ENCODE data around the gene UCMA. TPM values are rescaled to one million over a fixed set of nuclear protein-coding genes. Genes with fewer than 3 reads are reported as not detected.

Gene UCMA
- total RNA-seq, 6 donors from 2014 or later: not detected

- TF ChIP-seq POLR2A (IDR thresholded peaks at IDR 0.05): no peak
- peak in 1 of 6 experiments; percentile 9 for TF ChIP-seq CTCF (IDR thresholded peaks at IDR 0.05)
- H3K27ac ChIP-seq: no peak overlapping the region
- H3K4me1 ChIP-seq: no peaks in the 10 kb centered on the region
- 71 to 73% methylated on average over 12 of the region's 12 CpGs for WGBS, 2 donors
- ATAC-seq (ENCODE audit: low FRiP score in 2 of 2) (no peak), DNase-seq (no peak)
- H3K4me3 ChIP-seq: no peak overlapping the region
- H3K36me3 ChIP-seq: no peaks in the 10 kb centered on the region
- H3K27me3 ChIP-seq: no peaks in the 10 kb centered on the region
- H3K9me3 ChIP-seq: no peaks in the 10 kb centered on the region
Measured at GRCh38 chr10:13219685-13220670, 14.2 kb downstream of the UCMA start.

- Histone ChIP-seq H3K9me3 (no peaks in the 10 kb centered on the region), H3K4me1 (no peaks in the 10 kb centered on the region), H3K4me3 (no peak overlapping the region), H3K36me3 (no peaks in the 10 kb centered on the region), H3K27ac (no peak overlapping the region), H3K27me3 (no peaks in the 10 kb centered on the region)
- TF ChIP-seq CTCF (IDR thresholded peaks at IDR 0.05): no peak
- TF ChIP-seq POLR2A (IDR thresholded peaks at IDR 0.05): no peak
- TF ChIP-seq POLR2AphosphoS5 (IDR thresholded peaks at IDR 0.05): no peak
- no peak for TF ChIP-seq EP300 (IDR thresholded peaks at IDR 0.05)
- ATAC-seq (ENCODE audit: low FRiP score in 2 of 2) (no peak), DNase-seq (no peak)
- 93 to 96% methylated on average over 4 of the region's 4 CpGs for WGBS, 2 donors
Measured at GRCh38 chr10:13218878-13219277, 15.3 kb downstream of the UCMA start.

GRCh38 chr10:13213163-13213562 lies 21.0 kb downstream of the UCMA start:
- Histone ChIP-seq H3K9me3 (no peaks in the 10 kb centered on the region), H3K4me1 (no peaks in the 10 kb centered on the region), H3K4me3 (no peak overlapping the region), H3K27me3 (no peaks in the 10 kb centered on the region), H3K27ac (no peak overlapping the region), H3K36me3 (no peaks in the 10 kb centered on the region)
- no peak for ATAC-seq (ENCODE audit: low FRiP score in 2 of 2)
- TF ChIP-seq CTCF (IDR thresholded peaks at IDR 0.05): no peak
- TF ChIP-seq POLR2A (IDR thresholded peaks at IDR 0.05): no peak
- TF ChIP-seq EP300 (IDR thresholded peaks at IDR 0.05): no peak
- TF ChIP-seq POLR2AphosphoS5 (IDR thresholded peaks at IDR 0.05): no peak
- WGBS, 2 donors: 92 to 93% methylated on average over 7 of the region's 7 CpGs
- DNase-seq: no peak

- WGBS, 2 donors: 75 to 80% methylated on average over 5 of the region's 5 CpGs
- Histone ChIP-seq H3K27me3 (no peaks in the 10 kb centered on the region), H3K4me1 (no peaks in the 10 kb centered on the region), H3K9me3 (no peaks in the 10 kb centered on the region), H3K27ac (no peak overlapping the region), H3K36me3 (no peaks in the 10 kb centered on the region), H3K4me3 (no peak overlapping the region)
- ATAC-seq (ENCODE audit: low FRiP score in 2 of 2) (no peak), DNase-seq (no peak)
- TF ChIP-seq CTCF (IDR thresholded peaks at IDR 0.05): peak in 2 of 6 experiments; percentile 10 to 16
- no peak for TF ChIP-seq EP300 (IDR thresholded peaks at IDR 0.05)
Measured at GRCh38 chr10:13206546-13207443, 27.4 kb downstream of the UCMA start.

Data from upper lobe of left lung (tissue), 6 donors.